H1 (cell line): Measurements from ENCODE around the gene SMIM41.

Experiments
- ATF2 ChIP-seq: IDR thresholded peaks from 2 replicates; pipeline ENCODE4 v1.6.1; 2012; ENCODE audit warnings: low read length, inconsistent platforms
- BRCA1 ChIP-seq: IDR thresholded peaks from 2 replicates; pipeline ENCODE4 v1.6.1; 2012; ENCODE audit warnings: low read depth, low read length, improper control_type of control experiment
- CBX8 ChIP-seq: fragments of 300-800, 300-1000 bp; sonication (generic); IDR thresholded peaks from 2 replicates; pipeline ENCODE4 v1.7.1; 2016; ENCODE audit warnings: low read depth, low read length, borderline replicate concordance
- CTBP2 ChIP-seq: IDR thresholded peaks from 2 replicates; pipeline ENCODE4 v1.7.0; 2011; ENCODE audit warnings: borderline replicate concordance, mild to moderate bottlenecking, moderate library complexity, mixed read lengths, low read length; ENCODE audit not compliant: insufficient read depth, insufficient read length
- EZH2 ChIP-seq: fragments of 200-600 bp; sonication (generic); IDR thresholded peaks from 2 replicates; pipeline ENCODE4 v1.7.1; 2012; ENCODE audit warnings: low read depth, mild to moderate bottlenecking, moderate library complexity, low read length, inconsistent platforms; ENCODE audit not compliant: severe bottlenecking
- GTF2F1 ChIP-seq: IDR thresholded peaks from 2 replicates; pipeline ENCODE4 v1.6.1; 2012; ENCODE audit warnings: low read depth, low read length, improper control_type of control experiment, borderline replicate concordance
- POLR2A ChIP-seq, 2 experiments: IDR thresholded peaks; 1 replicate in 1 of 2; 2 replicates in 1 of 2; pipeline ENCODE4 v1.6.1; 2011; ENCODE audit warnings: low read depth in 2 of 2, low read length in 2 of 2, mild to moderate bottlenecking in 2 of 2; ENCODE audit errors: control extremely low read depth in 1 of 2
- POLR2AphosphoS5 ChIP-seq: IDR thresholded peaks from 2 replicates; pipeline ENCODE4 v1.6.1; 2011; ENCODE audit warnings: low read depth, low read length
- SRF ChIP-seq: IDR thresholded peaks from 2 replicates; pipeline ENCODE4 v1.6.1; 2011; ENCODE audit warnings: mild to moderate bottlenecking, low read depth, low read length, moderate library complexity
- TAF1 ChIP-seq: IDR thresholded peaks from 2 replicates; pipeline ENCODE4 v1.6.1; 2011; ENCODE audit warnings: mild to moderate bottlenecking, low read depth, low read length
- TF ChIP-seq, protein P1 (sequence below), 3 experiments: IDR thresholded peaks; 1 replicate in 2 of 3; 2 replicates in 1 of 3; pipeline versions ENCODE4 v1.5.1 to v1.6.1; 2011; ENCODE audit warnings: low read length in 3 of 3, mild to moderate bottlenecking in 3 of 3, inconsistent platforms in 2 of 3, low read depth in 1 of 3, moderate library complexity in 1 of 3; ENCODE audit not compliant: insufficient read depth in 1 of 3; ENCODE audit errors: control extremely low read depth in 1 of 3
- TF ChIP-seq, protein P2 (sequence below): IDR thresholded peaks from 2 replicates; pipeline ENCODE4 v1.6.1; 2011; ENCODE audit warnings: low read depth, mild to moderate bottlenecking, low read length; ENCODE audit not compliant: insufficient read depth

DNA sequence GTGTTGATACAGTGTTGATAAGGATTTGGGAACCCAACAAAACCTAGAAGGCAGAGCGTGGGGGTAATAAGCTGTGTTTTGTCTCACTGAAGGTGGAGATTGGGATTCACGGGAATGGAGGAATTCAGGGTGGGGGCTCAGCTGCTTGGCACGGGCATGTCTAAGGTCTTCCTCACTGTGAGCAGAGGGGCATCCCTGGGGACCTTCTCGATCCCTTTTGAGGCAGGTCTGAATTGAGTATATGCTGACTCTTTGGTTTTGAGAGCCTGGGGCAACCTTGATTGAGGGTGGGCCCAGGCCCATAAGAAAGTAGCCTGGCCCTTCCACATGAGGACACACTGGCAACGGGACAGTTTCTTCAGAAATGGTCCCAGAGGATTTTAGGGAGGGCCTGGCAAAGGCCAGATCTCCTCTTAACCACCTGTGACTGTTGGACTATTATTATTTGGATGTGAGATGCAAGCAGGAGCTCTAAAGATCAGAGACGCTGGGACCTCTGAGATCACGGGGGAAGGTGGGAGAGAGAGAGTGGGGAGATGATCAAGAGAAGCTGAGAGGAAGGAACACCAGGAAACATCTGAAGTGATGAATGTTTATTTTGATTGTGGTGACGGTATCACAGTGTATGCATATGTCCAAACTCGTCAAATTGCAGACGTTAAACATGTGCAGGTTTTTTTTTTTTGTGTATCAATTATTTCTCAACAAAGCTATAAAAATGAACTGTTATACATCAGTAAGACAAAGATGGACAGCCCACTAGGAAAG, 48.4 kb downstream of the SMIM41 start:
- TF ChIP-seq GTF2F1 (no peak), POLR2AphosphoS5 (no peak), POLR2A (IDR thresholded peaks at IDR 0.05; ENCODE audit: control extremely low read depth in 1 of 2, low read depth in 2 of 2, low read length in 2 of 2) (no peak), BRCA1 (no peak), ATF2 (no peak), SRF (no peak), TAF1 (no peak), CTBP2 (no peak), CBX8 (no peak), EZH2 (no peak)
- TF ChIP-seq, protein P1, sequence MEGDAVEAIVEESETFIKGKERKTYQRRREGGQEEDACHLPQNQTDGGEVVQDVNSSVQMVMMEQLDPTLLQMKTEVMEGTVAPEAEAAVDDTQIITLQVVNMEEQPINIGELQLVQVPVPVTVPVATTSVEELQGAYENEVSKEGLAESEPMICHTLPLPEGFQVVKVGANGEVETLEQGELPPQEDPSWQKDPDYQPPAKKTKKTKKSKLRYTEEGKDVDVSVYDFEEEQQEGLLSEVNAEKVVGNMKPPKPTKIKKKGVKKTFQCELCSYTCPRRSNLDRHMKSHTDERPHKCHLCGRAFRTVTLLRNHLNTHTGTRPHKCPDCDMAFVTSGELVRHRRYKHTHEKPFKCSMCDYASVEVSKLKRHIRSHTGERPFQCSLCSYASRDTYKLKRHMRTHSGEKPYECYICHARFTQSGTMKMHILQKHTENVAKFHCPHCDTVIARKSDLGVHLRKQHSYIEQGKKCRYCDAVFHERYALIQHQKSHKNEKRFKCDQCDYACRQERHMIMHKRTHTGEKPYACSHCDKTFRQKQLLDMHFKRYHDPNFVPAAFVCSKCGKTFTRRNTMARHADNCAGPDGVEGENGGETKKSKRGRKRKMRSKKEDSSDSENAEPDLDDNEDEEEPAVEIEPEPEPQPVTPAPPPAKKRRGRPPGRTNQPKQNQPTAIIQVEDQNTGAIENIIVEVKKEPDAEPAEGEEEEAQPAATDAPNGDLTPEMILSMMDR (IDR thresholded peaks at IDR 0.05; ENCODE audit: control extremely low read depth in 1 of 3, insufficient read depth in 1 of 3, low read depth in 1 of 3, low read length in 3 of 3): no peak
- TF ChIP-seq, protein P2, sequence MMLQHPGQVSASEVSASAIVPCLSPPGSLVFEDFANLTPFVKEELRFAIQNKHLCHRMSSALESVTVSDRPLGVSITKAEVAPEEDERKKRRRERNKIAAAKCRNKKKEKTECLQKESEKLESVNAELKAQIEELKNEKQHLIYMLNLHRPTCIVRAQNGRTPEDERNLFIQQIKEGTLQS: no peak
